OCI-LY7 (cell line): Measurements from ENCODE around the gene NNAT. TPM values are rescaled to one million over a fixed set of nuclear protein-coding genes. Genes with fewer than 3 reads are reported as not detected.

Experiments used
- BruUV-seq: library from RNA; stranded (reverse); fragments of 400-500 nt; replicated peaks from 2 replicates; lab custom pipeline; 2021; lab: Mats Ljungman, UMichigan
- CTCF ChIA-PET: fragments of 300-600 bp; sonication (Branson Sonifier 250); formaldehyde crosslinking; loops from one replicate; lab custom pipeline; 2022; ENCODE audit warnings: antibody characterized with exemption; ENCODE audit not compliant: unreplicated experiment; lab: Charles Lee
- POLR2A ChIA-PET: fragments of 300-600 bp; sonication (Branson Sonifier 250); formaldehyde crosslinking; loops from one replicate; lab custom pipeline; 2022; ENCODE audit warnings: antibody characterized with exemption; lab: Charles Lee
- DNase-seq: peaks from one replicate; pipeline ENCODE4 v3.0.0-alpha.2; 2015; ENCODE audit warnings: low spot score
- H2AFZ ChIP-seq: fragments of 200-600 bp; sonication (generic), shearing (Covaris generic); 2 replicates; pipeline ENCODE4 v1.6.1; 2014; ENCODE audit warnings: mild to moderate bottlenecking, antibody characterized with exemption, low read length, moderate library complexity
- H3K27ac ChIP-seq: fragments of 200-600 bp; sonication (generic); 2 replicates; pipeline ENCODE4 v1.5.1; 2014; ENCODE audit warnings: mixed run types, low read depth, mild to moderate bottlenecking, moderate library complexity, low read length, inconsistent platforms; ENCODE audit not compliant: poor library complexity, severe bottlenecking
- H3K36me3 ChIP-seq: fragments of 200-600 bp; sonication (generic); 2 replicates; pipeline ENCODE4 v1.6.1; 2014; ENCODE audit warnings: mild to moderate bottlenecking, antibody characterized with exemption, low read length, moderate library complexity, mixed read lengths; ENCODE audit not compliant: insufficient read depth
- H3K4me1 ChIP-seq: fragments of 200-600 bp; sonication (generic); 2 replicates; pipeline ENCODE4 v1.5.1; 2014; ENCODE audit warnings: mild to moderate bottlenecking, low read length; ENCODE audit not compliant: insufficient read depth, poor library complexity, severe bottlenecking
- H3K4me2 ChIP-seq: fragments of 200-600 bp; sonication (generic); 2 replicates; pipeline ENCODE4 v1.6.1; 2014; ENCODE audit warnings: mild to moderate bottlenecking, low read length
- H3K4me3 ChIP-seq: fragments of 200-600 bp; sonication (generic); 2 replicates; pipeline ENCODE4 v1.5.1; 2014; ENCODE audit warnings: mild to moderate bottlenecking, low read depth, low read length; ENCODE audit not compliant: poor library complexity, severe bottlenecking
- H3K79me2 ChIP-seq: fragments of 200-600 bp; sonication (generic); 2 replicates; pipeline ENCODE4 v1.6.1; 2016; ENCODE audit warnings: low read depth, mild to moderate bottlenecking, low read length, moderate library complexity, mixed read lengths; ENCODE audit not compliant: insufficient read depth
- H3K9me2 ChIP-seq: fragments of 200-600 bp; sonication (generic); 2 replicates; pipeline ENCODE4 v1.6.1; 2016; ENCODE audit warnings: mild to moderate bottlenecking, low read length, mixed read lengths; ENCODE audit not compliant: insufficient read depth
- H3K9me3 ChIP-seq: fragments of 200-600 bp; sonication (generic); 2 replicates; pipeline ENCODE4 v1.6.1; 2014; ENCODE audit warnings: mild to moderate bottlenecking, mixed run types, low read length, mixed read lengths
- H4K20me1 ChIP-seq: fragments of 200-600 bp; sonication (generic); 2 replicates; pipeline ENCODE4 v1.6.1; 2014; ENCODE audit warnings: mild to moderate bottlenecking, antibody characterized with exemption, low read length, moderate library complexity, mixed read lengths; ENCODE audit not compliant: insufficient read depth
- CTCF ChIP-seq: fragments of 200-600 bp; sonication (generic); conservative IDR thresholded peaks from 2 replicates; pipeline ENCODE4 v1.5.1; 2014; ENCODE audit warnings: mild to moderate bottlenecking, antibody characterized with exemption, low read length, moderate library complexity, mixed read lengths
- EZH2phosphoT487 ChIP-seq: fragments of 200-600 bp; sonication (generic); IDR thresholded peaks from 2 replicates; pipeline ENCODE4 v1.6.1; 2018; ENCODE audit warnings: low read depth, borderline replicate concordance, mild to moderate bottlenecking, mixed run types, antibody characterized with exemption, low read length, moderate library complexity, mixed read lengths
- intact Hi-C: fragments of 100-400 bp; cut with micrococcal nuclease; formaldehyde crosslinking; loops from one replicate; pipeline ENCODE4 v1.10.0; 2022; ENCODE audit not compliant: unreplicated experiment
- total RNA-seq, 2 experiments: library from RNA; depleted of rRNA in 1 of 2; stranded (reverse); fragments of >200 nt in 1 of 2; shearing (Covaris generic) in 1 of 2; gene quantifications; 2 replicates each; pipeline ENCODE4 v1.2.3, GENCODE V29; 2014 to 2022

NNAT gene
- total RNA-seq, 2 experiments from 2014 or later = not detected

- H4K20me1 ChIP-seq = no peaks in the 10 kb centered on the region
- CTCF ChIA-PET = no interaction called here
- intact Hi-C loops = no loop called here
Measured at GRCh38 chr20:37510226-37510625, 10.8 kb upstream of the NNAT start.

GRCh38 chr20:37511610-37512275 is 9.3 kb upstream of the NNAT start:
- no peak overlapping the region for H2AFZ ChIP-seq
- H3K9me2 ChIP-seq = no peaks in the 10 kb centered on the region
- no peaks in the 10 kb centered on the region for H4K20me1 ChIP-seq
- H3K4me2 ChIP-seq = no peak overlapping the region
- ChIA-PET POLR2A (no interaction called here), CTCF (no interaction called here)
- BruUV-seq = no TSS peak
- H3K4me3 ChIP-seq = no peak overlapping the region
- TF ChIP-seq EZH2phosphoT487 = no peak
- TF ChIP-seq CTCF = no peak
- intact Hi-C loops = no loop called here
- H3K9me3 ChIP-seq = no peaks in the 10 kb centered on the region
- no peaks in the 10 kb centered on the region for H3K79me2 ChIP-seq
- H3K4me1 ChIP-seq = peaks cover 21% of the 10 kb centered on the region
- H3K27ac ChIP-seq = no peak overlapping the region
- peaks cover 33% of the 10 kb centered on the region for H3K36me3 ChIP-seq
- no peak for DNase-seq

More at GRCh38 chr20:37510226-37510625, 10.8 kb upstream of the NNAT start:
- no peak for DNase-seq
- H3K4me3 ChIP-seq = no peak overlapping the region
- no peaks in the 10 kb centered on the region for H3K9me2 ChIP-seq
- H2AFZ ChIP-seq = no peak overlapping the region
- H3K27ac ChIP-seq = no peak overlapping the region
- no peak overlapping the region for H3K4me2 ChIP-seq
- no peaks in the 10 kb centered on the region for H3K9me3 ChIP-seq
- H3K79me2 ChIP-seq = no peaks in the 10 kb centered on the region
- H3K36me3 ChIP-seq = peaks cover 22% of the 10 kb centered on the region
- TF ChIP-seq EZH2phosphoT487 (no peak), CTCF (no peak)
- no TSS peak for BruUV-seq
- POLR2A ChIA-PET = no interaction called here
- H3K4me1 ChIP-seq = peaks cover 29% of the 10 kb centered on the region

- BruUV-seq = no TSS peak
- Histone ChIP-seq H2AFZ (no peak overlapping the region), H3K36me3 (peaks cover 46% of the 10 kb centered on the region), H3K4me3 (no peak overlapping the region), H3K79me2 (no peaks in the 10 kb centered on the region), H3K4me1 (no peaks in the 10 kb centered on the region), H3K4me2 (no peak overlapping the region), H3K9me2 (no peaks in the 10 kb centered on the region), H3K27ac (no peak overlapping the region), H4K20me1 (0 out of 2 replicates have a peak, but pooled peaks cover 6% of the 10 kb centered on the region), H3K9me3 (no peaks in the 10 kb centered on the region)
- no peak for DNase-seq
- CTCF ChIA-PET = interaction anchor here (0.5 kb wide), 1 partner anchor 177 kb away, joined by 5 read pairs; no protein-coding TSS in a partner anchor
- POLR2A ChIA-PET = no interaction called here
- intact Hi-C loops = no loop called here
- no peak for TF ChIP-seq CTCF
- no peak for TF ChIP-seq EZH2phosphoT487
Measured at GRCh38 chr20:37513779-37514359, 7.2 kb upstream of the NNAT start.
